NCI-H1048 (cell line): ENCODE results near the gene ALG6.

Source experiments
- DNase-seq: peaks from one replicate; lab custom pipeline; 2025; lab: John Stamatoyannopoulos, UW

ALG6 gene

DNA sequence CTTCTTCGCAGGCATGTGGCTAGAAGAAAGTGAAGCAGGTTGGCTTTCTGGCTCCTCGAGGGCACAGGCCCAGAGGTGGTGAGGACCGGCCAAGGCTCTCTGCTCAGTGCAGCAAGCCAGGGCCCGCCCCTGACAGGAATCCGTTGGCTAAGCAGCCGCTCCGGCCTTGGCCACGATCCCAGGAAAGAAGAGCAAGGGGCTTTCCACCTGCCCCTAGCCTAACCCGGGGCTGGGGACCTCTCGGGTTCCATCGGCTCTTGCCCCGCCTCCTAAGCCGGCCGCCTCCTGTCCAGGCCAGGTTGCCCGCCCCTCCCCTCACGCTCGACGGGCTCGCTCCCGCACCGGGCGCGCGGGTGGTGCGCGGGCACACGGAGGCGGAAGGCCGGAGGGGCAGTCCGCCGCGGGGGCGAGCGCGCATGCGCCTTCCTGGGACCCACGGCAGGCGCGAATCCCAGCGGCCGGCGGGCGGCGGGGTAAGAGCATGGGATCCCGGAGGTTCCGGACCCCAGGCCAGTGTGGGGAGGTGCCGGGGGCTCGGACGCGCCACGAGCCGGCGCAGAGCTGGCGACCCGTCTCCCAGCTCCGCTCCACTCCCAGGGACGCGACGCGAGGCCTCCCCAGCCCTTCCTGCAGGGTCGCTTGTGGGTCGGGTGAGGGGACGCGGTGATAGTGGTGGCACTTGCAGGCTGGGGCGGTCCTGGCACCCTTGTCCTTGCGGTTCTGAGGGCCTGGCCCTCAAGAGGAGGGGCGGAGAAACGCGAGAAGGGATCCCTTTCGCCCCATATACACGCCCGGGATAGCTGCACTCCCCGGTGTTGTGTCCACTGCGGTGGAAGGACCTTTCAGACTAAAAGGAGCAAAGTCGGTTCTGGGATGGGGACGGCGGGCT is at the start of gene ALG6:
Gene ALG6 (plus strand): TSS at position 413 of the 889 bp plus-strand sequence. CDS start 3,351 bp downstream, outside the sequence.
- peak; percentile 88 for DNase-seq

DNA sequence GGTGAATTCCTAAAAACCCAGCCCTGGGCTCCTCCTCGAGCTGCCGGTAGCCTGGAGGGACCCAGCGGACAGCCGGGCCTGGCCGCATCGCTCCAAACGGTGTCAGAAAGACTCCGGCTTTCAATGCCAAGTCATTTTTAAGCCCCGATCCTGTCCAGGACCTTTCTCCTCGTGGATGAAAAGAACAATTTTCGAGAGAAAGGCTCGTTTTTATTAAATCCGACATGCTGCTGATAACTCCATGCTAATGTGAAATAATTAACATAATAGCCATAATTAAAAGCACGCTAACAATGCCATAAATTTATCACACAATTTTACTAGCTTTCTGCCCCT is 49.6 kb upstream of the ALG6 start:
- DNase-seq, result no peak

GRCh38 chr1:63318201-63318979 is 49.0 kb upstream of the ALG6 start:
- no peak for DNase-seq

DNA sequence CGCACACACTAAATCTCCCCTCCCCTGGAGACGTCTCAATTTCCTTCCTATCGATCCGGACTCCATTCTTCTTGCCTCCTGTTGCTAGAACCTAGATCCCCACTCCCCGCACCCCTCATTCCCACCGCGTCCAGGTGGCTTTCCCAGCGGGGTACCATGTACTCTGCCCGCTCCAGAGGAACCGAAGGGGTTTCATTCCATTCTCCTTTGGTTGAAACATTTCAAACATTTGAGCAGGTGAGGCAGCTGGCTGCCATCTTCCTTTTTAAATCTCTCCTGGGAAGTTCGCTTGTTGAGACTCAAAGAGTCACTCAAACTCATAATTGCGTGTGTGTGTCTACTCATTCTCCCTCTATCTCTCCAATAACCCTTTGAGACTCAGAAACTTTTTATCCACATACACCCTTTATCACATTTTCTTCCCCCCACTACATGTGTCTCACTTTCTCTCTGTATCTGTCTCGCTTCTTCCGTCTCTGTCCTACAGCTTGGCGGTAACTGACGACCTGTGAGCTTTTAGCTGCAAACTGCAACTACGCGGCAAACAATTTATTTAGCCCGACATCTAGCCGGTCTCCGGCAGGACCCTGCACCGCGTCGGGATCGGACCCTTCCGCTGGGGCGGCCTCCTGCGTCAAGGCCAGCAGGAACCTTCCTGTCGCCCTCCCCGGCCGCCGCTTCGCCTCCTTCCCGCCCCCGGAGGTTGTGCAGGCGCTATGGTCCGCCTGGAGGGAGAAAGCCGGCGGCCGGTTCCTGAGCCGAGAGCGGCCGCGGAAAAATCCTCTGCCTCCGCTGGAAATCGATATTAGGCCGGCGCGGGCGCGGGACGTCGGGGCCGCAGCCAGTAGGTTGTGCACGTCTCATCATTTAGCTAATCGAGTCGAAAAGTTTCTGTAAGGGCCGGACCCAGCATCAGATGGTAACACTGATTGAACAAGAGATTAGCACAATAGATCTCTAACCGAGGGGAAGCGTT is 48.1 kb upstream of the ALG6 start:
- DNase-seq, result no peak

- no peak for DNase-seq
Observed at GRCh38 chr1:63320022-63320721, 47.3 kb upstream of the ALG6 start.

DNA sequence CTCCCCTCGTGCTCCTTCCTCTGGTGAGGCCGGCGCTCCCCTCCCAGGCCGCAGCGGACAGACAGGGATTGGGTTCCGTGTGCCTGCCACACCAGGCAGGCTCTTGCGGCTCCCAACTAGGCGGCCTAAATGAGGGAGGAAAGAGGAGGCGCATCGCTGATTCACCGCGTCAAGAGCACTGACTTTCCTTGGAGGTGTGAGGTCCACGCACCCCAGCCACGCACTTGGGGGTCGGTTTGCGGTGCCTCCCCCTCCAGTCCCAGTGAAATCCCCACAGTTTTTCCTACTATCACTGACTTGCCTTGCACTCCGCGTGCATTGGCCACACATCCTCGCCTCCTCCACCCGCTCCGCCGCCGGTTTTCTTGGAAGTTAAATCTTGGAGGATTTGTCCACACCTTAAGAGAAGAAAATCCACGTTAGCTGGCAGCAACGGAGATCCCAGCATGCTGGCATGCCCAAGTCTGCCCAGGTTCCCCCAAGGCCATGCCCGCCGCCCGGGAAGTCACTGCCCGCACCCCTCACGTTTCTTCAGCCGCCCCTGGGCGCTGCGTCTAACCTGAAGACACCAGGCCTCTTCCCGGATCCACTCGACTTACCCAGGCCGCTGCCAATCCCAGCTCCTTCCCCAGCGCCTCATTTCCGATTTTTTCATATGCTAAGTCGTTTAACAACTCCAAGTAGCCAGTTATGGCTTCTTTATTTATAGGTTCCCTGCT is 46.2 kb upstream of the ALG6 start:
- DNase-seq, result no peak

GRCh38 chr1:63321785-63322113 is 45.7 kb upstream of the ALG6 start:
- no peak for DNase-seq

GRCh38 chr1:63322114-63322943 is 45.1 kb upstream of the ALG6 start, which contains the start of gene FOXD3:
Gene FOXD3, plus strand, starts transcription at chr1:63322567. Its CDS starts 492 bp downstream, at chr1:63323059.
- no peak for DNase-seq

GRCh38 chr1:63322944-63323864 is 44.2 kb upstream of the ALG6 start:
- no peak for DNase-seq

DNA sequence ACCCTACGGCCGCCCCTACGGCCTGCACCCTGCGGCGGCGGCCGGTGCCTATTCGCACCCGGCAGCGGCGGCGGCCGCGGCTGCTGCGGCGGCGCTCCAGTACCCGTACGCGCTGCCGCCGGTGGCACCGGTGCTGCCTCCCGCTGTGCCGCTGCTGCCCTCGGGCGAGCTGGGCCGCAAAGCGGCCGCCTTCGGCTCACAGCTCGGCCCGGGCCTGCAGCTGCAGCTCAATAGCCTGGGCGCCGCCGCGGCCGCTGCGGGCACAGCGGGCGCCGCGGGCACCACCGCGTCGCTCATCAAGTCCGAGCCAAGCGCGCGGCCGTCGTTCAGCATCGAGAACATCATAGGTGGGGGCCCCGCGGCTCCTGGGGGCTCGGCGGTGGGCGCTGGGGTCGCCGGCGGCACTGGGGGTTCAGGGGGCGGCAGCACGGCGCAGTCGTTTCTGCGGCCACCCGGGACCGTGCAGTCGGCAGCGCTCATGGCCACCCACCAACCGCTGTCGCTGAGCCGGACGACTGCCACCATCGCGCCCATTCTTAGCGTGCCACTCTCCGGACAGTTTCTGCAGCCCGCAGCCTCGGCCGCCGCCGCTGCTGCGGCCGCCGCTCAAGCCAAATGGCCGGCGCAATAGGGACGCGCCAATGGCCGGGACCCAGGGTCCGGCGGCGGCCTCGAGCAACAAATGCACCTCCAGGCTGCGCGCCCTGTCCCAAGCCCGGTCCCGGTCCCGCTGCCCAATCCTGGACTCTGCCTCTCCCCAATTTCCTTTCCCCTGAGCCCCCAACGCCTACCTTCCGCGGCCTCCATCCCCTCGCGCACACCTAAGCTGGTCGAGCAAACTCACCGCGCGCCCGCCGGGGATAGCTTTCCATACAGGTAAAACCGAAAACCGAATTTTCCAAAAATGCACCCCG is 43.3 kb upstream of the ALG6 start:
- DNase-seq, result no peak

DNA sequence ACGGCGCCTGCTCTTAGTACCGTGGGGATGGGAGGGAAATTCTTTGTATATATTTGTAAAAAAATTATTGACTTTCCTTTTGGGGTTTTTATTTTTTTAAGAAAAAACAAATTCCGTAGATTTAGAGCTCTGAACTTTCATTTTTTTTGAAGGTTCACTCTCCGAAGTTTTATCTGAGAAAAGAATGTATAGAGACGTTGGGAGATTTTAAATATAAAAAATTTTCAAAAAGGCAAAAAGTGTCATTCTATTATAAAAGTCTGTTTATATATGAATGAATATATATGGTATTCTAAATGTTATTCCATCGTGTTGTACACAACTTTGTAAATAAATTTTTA is 42.7 kb upstream of the ALG6 start:
- no peak for DNase-seq

- DNase-seq, result no peak
Observed at GRCh38 chr1:63325279-63325985, 42.0 kb upstream of the ALG6 start.

DNA sequence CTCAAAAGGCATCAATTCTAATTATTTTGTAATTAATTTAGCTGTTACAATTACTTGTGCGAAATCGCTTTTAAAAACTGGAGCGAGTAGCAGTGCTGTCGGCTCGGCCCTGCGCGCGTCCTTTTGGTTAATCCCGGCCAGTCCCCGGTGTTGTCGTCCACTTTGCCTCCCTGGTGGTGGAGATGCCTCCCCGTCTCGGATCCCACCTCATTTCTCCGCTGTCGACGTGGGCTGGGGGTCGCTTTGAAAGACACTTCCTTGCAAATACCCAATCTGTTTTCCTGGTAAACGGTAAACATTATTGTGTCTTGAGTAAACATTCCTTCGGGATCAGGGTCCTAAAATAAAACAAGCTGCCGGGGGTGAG is 41.3 kb upstream of the ALG6 start:
- no peak for DNase-seq

DNA sequence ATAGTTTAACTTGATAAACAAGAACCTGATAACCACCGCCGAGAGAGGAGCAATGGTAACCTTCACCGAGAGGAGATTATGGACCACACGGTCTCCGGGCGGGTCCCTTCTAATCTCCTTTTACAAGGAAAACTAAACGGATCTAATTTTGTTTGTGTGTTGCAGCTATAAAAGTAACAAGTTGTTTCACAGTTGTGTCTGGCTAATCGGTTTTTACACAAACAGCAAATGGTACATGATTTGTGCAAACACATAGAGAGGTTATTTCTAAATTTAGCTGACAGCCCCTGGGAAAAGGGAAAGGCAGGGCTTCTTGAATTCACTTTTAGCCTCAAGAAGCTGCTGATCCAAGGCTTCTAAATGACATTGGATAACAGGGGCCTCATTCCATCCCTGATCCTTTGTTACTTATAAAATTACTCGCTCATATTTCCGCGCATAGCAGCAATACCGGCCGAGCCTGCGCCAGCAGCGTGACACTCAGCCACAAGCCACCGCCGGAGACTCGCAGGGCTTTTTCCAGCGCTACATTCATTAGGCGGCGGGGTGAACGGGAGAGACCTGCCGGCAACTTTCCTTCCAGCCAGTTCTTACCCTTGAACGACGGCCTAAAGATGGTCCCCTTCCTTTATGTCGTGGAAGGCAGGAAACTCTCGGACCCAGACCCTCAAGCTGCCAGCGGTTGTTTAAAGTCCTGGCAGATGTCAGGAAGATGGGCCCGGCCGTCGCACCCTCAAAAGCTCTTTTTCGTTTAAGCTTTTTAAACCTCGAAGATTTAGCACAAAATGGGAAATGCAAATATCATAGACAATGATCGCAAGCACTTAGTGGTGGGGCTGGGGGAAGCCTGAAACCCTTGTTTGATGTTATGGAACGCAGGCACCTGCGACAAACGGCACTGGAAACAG is 40.7 kb upstream of the ALG6 start:
- DNase-seq, result no peak

- DNase-seq, result peak; percentile 25
Observed at GRCh38 chr1:63327417-63328054, 39.9 kb upstream of the ALG6 start.

DNA sequence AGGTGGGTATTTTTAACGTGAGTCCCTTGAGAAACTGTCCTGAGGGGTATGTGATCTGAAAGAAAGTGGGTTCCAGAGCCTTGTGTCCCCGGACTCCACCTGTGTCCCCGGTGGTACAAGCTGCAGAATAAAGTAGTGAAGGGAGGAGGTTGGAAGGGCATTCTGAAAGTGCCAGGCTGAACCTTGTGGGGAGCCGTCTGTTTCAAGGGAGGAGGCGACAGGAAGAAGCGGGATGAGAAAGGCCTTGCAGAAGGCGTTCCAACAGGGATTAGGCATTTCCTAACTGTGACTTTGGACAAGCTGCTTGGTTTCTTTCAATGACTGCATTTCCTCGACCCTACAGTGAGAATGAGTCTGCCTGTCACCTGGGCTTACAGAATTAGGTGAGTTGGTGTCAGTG is 39.3 kb upstream of the ALG6 start:
- no peak for DNase-seq
